Endometrial microvascular endothelial cells (primary cell): ENCODE results near the gene YTHDF1. TPM values are rescaled to one million over a fixed set of nuclear protein-coding genes. Genes with fewer than 3 reads are reported as not detected.

Experiments
- in situ Hi-C: cut with HindIII; loops from 2 replicates; pipeline ENCODE4 v1.10.0; 2017; ENCODE audit warnings: low sequenced_read_pairs, low pct_unique_long_range_greater_than_20kb; ENCODE audit errors: inconsistent ontology term
- total RNA-seq: library from RNA; depleted of rRNA; stranded (reverse); fragments of >200 nt; gene quantifications from one replicate; pipeline ENCODE4 v1.2.3, GENCODE V29; 2015; ENCODE audit errors: inconsistent ontology term

YTHDF1 gene
- total RNA-seq, 1 donor from 2014 or later, result 37.3 TPM

- in situ Hi-C loops, result no loop called here
These were observed 1.0 kb upstream of the YTHDF1 start for GRCh38 chr20:63216849-63217471.

DNA sequence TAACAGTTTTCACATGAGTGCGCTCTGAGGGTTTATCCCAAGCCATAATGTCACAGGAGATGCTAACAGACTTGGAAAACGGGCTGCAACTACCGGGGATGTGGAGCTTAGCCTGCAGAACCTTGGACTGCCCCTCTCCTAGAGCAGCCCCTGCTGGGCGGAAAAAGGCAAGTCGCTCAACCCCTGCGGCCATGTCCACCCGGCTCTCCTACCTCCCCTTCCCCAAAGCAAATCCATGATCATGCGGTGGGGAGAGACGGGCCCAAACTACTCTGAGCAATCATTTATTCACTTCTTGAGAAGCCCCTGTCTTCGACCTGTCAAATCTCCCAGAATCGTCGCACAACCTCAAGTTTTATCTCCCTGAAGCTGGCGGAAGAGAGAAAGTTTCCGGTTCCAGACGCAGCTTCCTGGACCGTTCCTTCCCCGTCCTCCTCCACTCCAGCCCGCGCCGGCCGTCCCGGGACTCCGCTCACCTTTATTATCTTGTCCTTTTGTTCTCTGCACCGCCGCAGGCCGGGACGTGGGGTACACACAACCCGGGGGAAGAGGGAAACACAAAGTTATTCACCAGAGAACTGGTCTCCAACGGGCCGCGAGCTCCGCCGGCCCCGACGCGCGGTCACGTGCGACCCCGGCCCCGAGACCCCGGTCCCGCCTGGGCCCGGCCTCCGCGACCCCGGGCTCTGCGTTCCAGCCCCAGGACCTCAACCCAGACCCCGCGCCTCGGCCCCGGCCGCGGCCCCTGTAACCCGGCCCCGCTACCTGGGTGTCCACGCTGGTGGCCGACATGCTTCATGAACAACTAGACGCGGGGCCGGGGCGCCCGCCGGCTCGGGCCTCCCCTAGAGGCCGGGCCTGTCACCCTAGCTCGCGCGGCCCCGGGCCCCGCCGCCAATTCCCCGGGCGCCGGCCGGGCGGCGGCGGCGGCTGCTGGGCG lies 560 bp downstream of the YTHDF1 start:
- in situ Hi-C loops, result no loop called here

GRCh38 chr20:63214514-63214913 lies 1.4 kb downstream of the YTHDF1 start:
- in situ Hi-C loops, result no loop called here

GRCh38 chr20:63212792-63213191 lies 3.1 kb downstream of the YTHDF1 start:
- in situ Hi-C loops, result no loop called here

- in situ Hi-C loops, result no loop called here
These were observed 3.6 kb downstream of the YTHDF1 start for GRCh38 chr20:63212393-63212730.

- in situ Hi-C loops, result no loop called here
These were observed 5.8 kb downstream of the YTHDF1 start for GRCh38 chr20:63210011-63210605.

- in situ Hi-C loops, result no loop called here
These were observed 7.5 kb downstream of the YTHDF1 start for GRCh38 chr20:63208346-63208909.

DNA sequence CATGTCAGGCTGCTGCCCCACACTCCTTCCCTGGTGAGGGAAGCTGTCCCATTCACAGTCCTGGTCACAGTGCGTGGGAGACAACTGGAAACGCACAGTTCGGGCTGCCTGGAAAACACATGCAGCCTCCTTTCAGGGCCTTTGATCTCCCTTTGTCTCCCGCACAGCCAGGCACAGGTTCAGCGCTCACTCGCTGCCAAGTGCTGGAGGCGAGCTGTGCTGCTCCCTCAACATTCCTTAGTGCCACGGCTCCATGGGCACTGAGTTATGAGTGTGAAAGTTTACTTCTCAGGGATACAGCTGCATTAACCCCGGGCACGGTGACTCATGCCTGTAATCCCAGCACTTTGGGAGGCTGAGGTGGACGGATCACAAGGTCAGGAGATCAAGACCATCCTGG lies 9.1 kb downstream of the YTHDF1 start:
- in situ Hi-C loops, result no loop called here

DNA sequence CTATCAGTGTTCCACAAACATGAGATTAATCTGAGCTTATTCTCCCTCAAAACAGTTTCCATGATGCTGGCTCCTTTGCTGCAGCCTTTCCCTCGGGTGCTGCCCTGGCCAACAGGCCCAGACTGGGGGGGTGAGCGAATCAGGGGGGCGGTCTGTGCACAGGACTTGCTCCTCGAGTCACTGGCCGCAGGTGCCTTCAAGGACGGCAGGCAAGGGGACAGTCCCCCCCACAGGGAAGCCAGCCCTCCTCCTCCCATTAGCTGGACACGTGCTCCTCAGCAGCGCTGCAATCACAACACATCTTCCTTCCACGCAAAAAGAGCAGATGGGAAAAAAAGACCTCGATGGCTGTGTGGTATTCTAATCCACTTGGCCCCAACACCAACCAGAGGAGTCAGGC lies 10.0 kb downstream of the YTHDF1 start:
- in situ Hi-C loops, result no loop called here

DNA sequence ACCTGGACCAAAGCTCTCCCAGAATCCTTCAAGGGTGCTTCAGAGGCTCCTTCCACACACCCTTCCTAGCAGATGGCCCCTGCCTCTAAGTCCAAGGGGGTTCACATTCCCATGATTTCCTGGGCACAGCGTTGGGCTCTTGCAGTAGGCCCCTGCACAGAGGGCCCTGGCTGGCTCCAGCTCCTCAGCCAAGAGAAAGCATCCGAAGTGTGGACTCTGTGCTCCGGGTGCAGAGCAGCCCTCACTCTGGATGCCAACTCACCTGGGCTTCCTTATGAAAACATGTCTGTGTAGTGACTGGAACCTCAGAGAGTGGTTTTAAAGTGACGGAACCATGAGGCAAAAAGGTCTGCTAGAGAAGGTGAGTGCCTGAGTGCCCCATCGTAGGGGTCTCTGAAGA lies 11.6 kb downstream of the YTHDF1 start:
- in situ Hi-C loops, result no loop called here

DNA sequence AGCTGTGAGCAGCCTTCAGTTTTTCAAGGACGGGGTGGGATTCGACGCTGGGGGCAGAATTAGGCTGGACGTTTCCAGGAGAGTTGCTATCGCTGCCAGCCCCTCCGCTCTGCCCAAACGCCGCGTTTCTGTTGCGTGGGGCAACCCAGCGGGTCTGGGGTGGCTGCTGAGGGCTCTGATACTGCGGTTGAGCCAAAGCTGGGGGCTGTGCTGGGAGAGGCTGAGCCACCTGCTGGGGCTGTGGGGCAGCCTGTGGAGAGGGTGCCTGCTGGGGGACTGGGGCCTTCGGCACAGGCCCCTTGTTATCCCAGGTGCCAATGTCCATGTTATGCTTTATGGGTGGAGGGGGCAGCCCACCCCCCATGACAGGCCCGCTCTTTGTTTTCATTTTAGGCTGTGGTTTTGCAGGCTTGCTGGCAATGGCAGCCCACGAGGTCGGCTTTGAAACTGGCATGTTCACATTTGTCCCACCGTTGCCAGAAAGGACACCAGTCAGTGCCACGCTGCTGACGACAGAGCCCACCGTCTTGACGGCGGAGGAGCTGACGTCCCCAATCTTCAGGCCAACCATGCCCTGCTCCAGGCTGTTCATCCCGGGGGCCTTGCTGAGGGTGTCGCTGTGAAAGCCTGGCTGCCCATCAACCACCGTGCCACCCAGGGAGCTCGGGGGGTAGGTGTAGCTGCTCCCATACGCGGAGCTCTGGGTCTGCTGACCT lies 13.0 kb downstream of the YTHDF1 start:
- in situ Hi-C loops, result no loop called here

- in situ Hi-C loops, result no loop called here
These were observed 13.9 kb downstream of the YTHDF1 start for GRCh38 chr20:63202021-63202420.

DNA sequence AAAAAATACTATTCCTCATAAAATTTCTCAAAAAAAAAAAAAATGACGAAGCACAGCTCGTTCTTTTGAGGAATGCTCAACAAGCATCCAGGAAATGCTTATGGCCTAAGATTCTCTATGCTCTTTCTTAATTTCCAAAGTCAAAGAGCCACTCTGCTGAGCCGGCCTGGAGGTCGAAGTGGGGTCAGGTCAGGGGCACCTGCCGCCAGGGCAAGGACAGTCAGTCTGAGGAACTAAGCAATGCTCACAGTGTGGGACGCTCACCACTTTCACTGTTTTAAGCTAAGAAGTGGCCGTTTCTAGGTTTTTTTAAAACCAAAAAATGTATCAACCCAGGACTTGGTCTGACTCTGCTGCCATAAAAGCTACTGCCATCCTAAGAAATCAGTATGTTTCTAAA lies 17.3 kb downstream of the YTHDF1 start:
- in situ Hi-C loops, result no loop called here

GRCh38 chr20:63196768-63197470 lies 19.0 kb downstream of the YTHDF1 start:
- in situ Hi-C loops, result no loop called here

DNA sequence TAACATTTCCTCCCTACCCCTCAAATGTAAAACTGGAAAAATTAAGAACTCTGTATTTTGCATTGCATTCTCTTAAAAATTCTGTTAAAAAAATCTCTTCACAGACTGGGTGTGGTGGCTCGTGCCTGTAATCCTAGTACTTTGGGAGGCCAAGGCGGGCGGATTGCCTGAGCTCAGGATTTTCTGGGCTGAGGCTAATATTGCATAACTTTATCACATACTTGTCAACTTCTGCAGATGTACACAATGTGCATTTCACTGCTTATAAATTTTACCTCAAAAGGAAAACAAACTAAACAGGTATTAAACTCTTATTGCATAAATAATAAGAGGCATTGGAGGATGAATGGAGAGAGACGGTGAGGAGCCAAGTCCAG lies 21.1 kb downstream of the YTHDF1 start:
- in situ Hi-C loops, result no loop called here

- in situ Hi-C loops, result no loop called here
These were observed 21.7 kb downstream of the YTHDF1 start for GRCh38 chr20:63194007-63194796.

- in situ Hi-C loops, result no loop called here
These were observed 23.2 kb downstream of the YTHDF1 start for GRCh38 chr20:63192721-63193120.

DNA sequence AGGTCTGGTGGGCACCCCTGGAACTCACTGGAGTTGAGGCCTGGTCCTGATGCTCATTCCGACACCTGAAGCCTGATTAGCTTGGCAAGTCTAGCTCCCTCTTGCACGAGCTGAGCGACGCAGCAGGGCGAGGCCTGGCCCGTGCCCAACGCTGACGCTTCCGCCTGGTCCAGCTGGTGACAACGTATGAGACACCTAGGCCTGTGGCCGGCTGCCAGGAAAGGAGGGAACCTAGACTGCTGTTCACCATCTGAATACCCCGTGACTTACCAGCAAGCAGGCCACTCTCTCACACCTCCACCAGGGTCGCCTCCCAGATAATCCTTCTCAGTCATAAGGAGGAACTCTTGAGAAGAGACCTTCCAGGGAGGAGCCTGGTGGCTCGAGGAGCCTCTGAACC lies 24.5 kb downstream of the YTHDF1 start:
- in situ Hi-C loops, result no loop called here
